HepG2 (cell line): ENCODE results near the gene KRTAP9-2. TPM values are rescaled to one million over a fixed set of nuclear protein-coding genes. Genes with fewer than 3 reads are reported as not detected.

Experiments
- ATAC-seq: fragments of 200-7000 bp; cut with Tn5 transposase; 3 replicates; pipeline ENCODE4 v1.9.1; 2020; ENCODE audit warnings: mild to moderate bottlenecking, moderate library complexity
- BruUV-seq: library from RNA; stranded (reverse); fragments of 400-500 nt; replicated peaks from 2 replicates; lab custom pipeline; 2021; lab: Mats Ljungman, UMichigan
- CTCF ChIA-PET: fragments of 300-600 bp; formaldehyde crosslinking; extraction: SDS; loops from one replicate; lab custom pipeline; 2021; ENCODE audit warnings: low total read pairs, inconsistent platforms, low intra/inter-chr PET ratio; lab: Yijun Ruan, JAX
- POLR2A ChIA-PET: fragments of 350-600 bp; sonication (Branson Sonifier 250); formaldehyde crosslinking; loops from one replicate; lab custom pipeline; 2020; ENCODE audit warnings: antibody characterized with exemption, inconsistent platforms; lab: Yijun Ruan, JAX
- DNase-seq: peaks from one replicate; pipeline ENCODE4 v3.0.0-alpha.2; 2015; ENCODE audit warnings: low spot score
- FAIRE-seq: peaks from 3 replicates; lab custom pipeline; 2011; peaks lifted over from hg19 to GRCh38; lab: Jason Lieb, UNC
- H2AFZ ChIP-seq: one replicate; pipeline ENCODE4 v1.6.1; 2011; ENCODE audit warnings: low read length, inconsistent platforms
- H3K27ac ChIP-seq: fragments of 300-600 bp; 3 replicates; pipeline ENCODE4 v1.8.0; 2011; ENCODE audit warnings: mixed run types, mild to moderate bottlenecking, mixed read lengths, low read length, inconsistent platforms; ENCODE audit not compliant: insufficient read depth; ENCODE audit errors: extremely low read length
- H3K27me3 ChIP-seq, 2 experiments: fragments of 200-600 bp in 1 of 2; 2 replicates in 1 of 2; 3 replicates in 1 of 2; pipeline versions ENCODE4 v1.6.0 to v1.8.0; 2011; ENCODE audit warnings: low read length in 2 of 2, mild to moderate bottlenecking in 2 of 2, moderate library complexity in 2 of 2, inconsistent platforms in 1 of 2; ENCODE audit not compliant: insufficient read depth in 2 of 2, control insufficient read depth in 1 of 2
- H3K36me3 ChIP-seq, 2 experiments: fragments of 200-600 bp in 1 of 2; replicated peaks in 1 of 2; 2 replicates in 1 of 2; 3 replicates in 1 of 2; pipeline versions ENCODE4 v1.5.1 to v1.8.0; 2011; ENCODE audit warnings: low read length in 2 of 2, inconsistent platforms in 1 of 2; ENCODE audit not compliant: insufficient read depth in 2 of 2, control insufficient read depth in 1 of 2
- H3K4me1 ChIP-seq: 2 replicates; pipeline ENCODE4 v1.5.1; 2012; ENCODE audit warnings: low read length, inconsistent platforms; ENCODE audit not compliant: insufficient read depth
- H3K4me2 ChIP-seq: 2 replicates; pipeline ENCODE4 v1.6.0; 2011; ENCODE audit warnings: low read depth, low read length, inconsistent platforms
- H3K4me3 ChIP-seq, 3 experiments: fragments of 200-600 bp in 1 of 3; sonication (generic), shearing (Covaris generic) in 1 of 3; replicated peaks in 1 of 3; 2 replicates each; pipeline ENCODE4 v1.5.1; 2011 to 2016; ENCODE audit warnings: low read length in 3 of 3, inconsistent platforms in 2 of 3, low read depth in 2 of 3, mild to moderate bottlenecking in 2 of 3, control low read depth in 1 of 3, mixed read lengths in 1 of 3; ENCODE audit not compliant: insufficient read depth in 1 of 3
- H3K79me2 ChIP-seq: one replicate; pipeline ENCODE4 v1.6.1; 2011; ENCODE audit warnings: low read length, inconsistent platforms; ENCODE audit not compliant: insufficient read depth
- H3K9ac ChIP-seq: 2 replicates; pipeline ENCODE4 v1.6.0; 2011; ENCODE audit warnings: mild to moderate bottlenecking, low read depth, low read length, inconsistent platforms; ENCODE audit not compliant: insufficient read depth
- H3K9me3 ChIP-seq: 2 replicates; pipeline ENCODE4 v1.5.1; 2012; ENCODE audit warnings: mild to moderate bottlenecking, low read length
- H4K20me1 ChIP-seq: 2 replicates; pipeline ENCODE4 v1.6.0; 2011; ENCODE audit warnings: inconsistent platforms, mild to moderate bottlenecking, low read length, moderate library complexity; ENCODE audit not compliant: insufficient read depth
- ATF7-NPFF ChIP-seq: sonication (generic); formaldehyde crosslinking; IDR thresholded peaks from 2 replicates; pipeline ENCODE4 v1.8.1; 2023; ENCODE audit warnings: mild to moderate bottlenecking, low read depth, missing genetic modification reagents, moderate library complexity
- DBP ChIP-seq: sonication (generic); formaldehyde crosslinking; IDR thresholded peaks from 2 replicates; pipeline ENCODE4 v1.4.0; 2020; ENCODE audit warnings: missing genetic modification reagents; ENCODE audit errors: not compliant biosample characterization
- FOXO1 ChIP-seq: sonication (generic); formaldehyde crosslinking; IDR thresholded peaks from 2 replicates; pipeline ENCODE4 v1.4.0; 2020; ENCODE audit warnings: missing genetic modification reagents
- KLF9 ChIP-seq: IDR thresholded peaks from 2 replicates; pipeline ENCODE4 v1.6.1; 2016; ENCODE audit warnings: low read depth
- NKX3-1 ChIP-seq: sonication (generic); formaldehyde crosslinking; IDR thresholded peaks from 2 replicates; pipeline ENCODE4 v1.5.0; 2020; ENCODE audit warnings: missing genetic modification reagents
- SMAD3 ChIP-seq: sonication (generic); formaldehyde crosslinking; IDR thresholded peaks from 2 replicates; pipeline ENCODE4 v1.4.0; 2020; ENCODE audit warnings: missing genetic modification reagents
- SRSF4 ChIP-seq: fragments of 200-400 bp; formaldehyde crosslinking; IDR thresholded peaks from one replicate; pipeline ENCODE4 v1.6.1; 2018; ENCODE audit warnings: mild to moderate bottlenecking, low read depth, low read length, moderate library complexity; ENCODE audit not compliant: poor library complexity, severe bottlenecking
- ZFP36L1 ChIP-seq: sonication (generic); formaldehyde crosslinking; IDR thresholded peaks from 2 replicates; pipeline ENCODE4 v1.8.0; 2022; ENCODE audit warnings: mild to moderate bottlenecking, missing genetic modification reagents, moderate library complexity
- ZNF367 ChIP-seq: sonication (generic); formaldehyde crosslinking; IDR thresholded peaks from 2 replicates; pipeline ENCODE4 v1.4.0; 2020; ENCODE audit warnings: missing genetic modification reagents, borderline replicate concordance
- ZNF430 ChIP-seq: sonication (generic); formaldehyde crosslinking; IDR thresholded peaks from 2 replicates; pipeline ENCODE4 v1.9.0; 2021; ENCODE audit warnings: mild to moderate bottlenecking, missing genetic modification reagents
- ZNF770 ChIP-seq: sonication (generic); formaldehyde crosslinking; IDR thresholded peaks from 2 replicates; pipeline ENCODE4 v1.5.0; 2020; ENCODE audit warnings: mild to moderate bottlenecking, missing genetic modification reagents
- ZSCAN9 ChIP-seq: IDR thresholded peaks from 2 replicates; pipeline ENCODE4 v1.6.1; 2016; ENCODE audit warnings: borderline replicate concordance
- WGBS: methylation state at CpG from one replicate; pipeline ENCODE4 v1.1.6; 2017; ENCODE audit warnings: low lambda C conversion rate; 5-methylcytosine and 5-hydroxymethylcytosine counted together
- in situ Hi-C: cut with HindIII; loops from 2 replicates; pipeline ENCODE4 v1.10.0; 2017; ENCODE audit warnings: low pct_unique_long_range_greater_than_20kb; ENCODE audit not compliant: extremely low pct_ligation_motif_present
- intact Hi-C: fragments of 100-400 bp; cut with micrococcal nuclease; formaldehyde crosslinking; loops from one replicate; pipeline ENCODE4 v1.10.0; 2022; ENCODE audit not compliant: unreplicated experiment
- polyA plus RNA-seq, 8 experiments: library from polyadenylated mRNA; depleted of rRNA in 3 of 8; stranded (reverse) in 7 of 8; unstranded in 1 of 8; fragments of >200 nt; fragmentation: Illumina TruSeq in 4 of 8; extraction: Trizol in 4 of 8; gene quantifications; 2 replicates each; pipeline versions ENCODE4 v1.2.1 to v1.2.3, GENCODE V29; 2011 to 2016; ENCODE audit warnings: low read depth in 4 of 8, missing spikeins in 1 of 8, mixed read lengths in 1 of 8; ENCODE audit not compliant: insufficient read depth in 1 of 8
- total RNA-seq, 5 experiments: library from RNA; depleted of rRNA; stranded (reverse); fragments of >200 nt; fragmentation: Illumina TruSeq; extraction: Trizol; gene quantifications; 2 replicates each; pipeline ENCODE4 v1.2.3, GENCODE V29; 2016; ENCODE audit warnings: low read depth in 1 of 5
- TF ChIP-seq, protein P1 (sequence below): sonication (generic); formaldehyde crosslinking; IDR thresholded peaks from 2 replicates; pipeline ENCODE4 v1.5.1; 2020; ENCODE audit warnings: mild to moderate bottlenecking, missing genetic modification reagents, borderline replicate concordance

KRTAP9-2 gene
- total and polyA plus RNA-seq, 2 of the 13 experiments (the other 11 are each of a cell fraction or from before 2014, with no cell fraction given), result not detected

DNA sequence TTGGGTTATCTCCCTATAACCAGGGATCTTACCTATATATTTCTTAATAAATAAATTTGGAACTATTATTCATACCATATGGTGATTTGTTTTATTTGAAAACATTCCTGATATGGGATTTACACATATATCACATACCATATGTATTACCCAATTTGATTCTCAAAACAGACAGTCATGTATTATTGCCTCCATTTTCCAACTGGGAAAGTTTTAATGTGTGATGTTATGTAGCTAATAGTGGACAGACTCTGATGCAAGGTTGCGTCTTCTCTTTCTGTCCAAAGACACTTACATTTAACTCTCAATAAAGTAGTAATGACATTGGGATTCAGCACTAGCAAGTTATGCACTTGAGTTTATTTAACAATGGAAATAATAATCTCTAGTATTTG, 29.8 kb downstream of the KRTAP9-2 start:
- WGBS, result 64% methylated on average over 1 of the region's 1 CpG
- Histone ChIP-seq H3K9ac (no peak overlapping the region), H3K4me3 (no peak overlapping the region), H3K79me2 (no peaks in the 10 kb centered on the region), H4K20me1 (no peaks in the 10 kb centered on the region), H3K27ac (no peak overlapping the region), H3K36me3 (no peaks in the 10 kb centered on the region), H2AFZ (no peak overlapping the region), H3K4me2 (no peak overlapping the region), H3K9me3 (no peaks in the 10 kb centered on the region), H3K4me1 (no peaks in the 10 kb centered on the region), H3K27me3 (peaks cover 0 to 8% of the 10 kb centered on the region in 2 experiments; a peak in 2 of 5 replicates)
- TF ChIP-seq KLF9 (CRISPR knock-in tag) (no peak), NKX3-1 (CRISPR knock-in tag) (no peak), ZSCAN9 (CRISPR knock-in tag) (no peak), SRSF4 (no peak), ZNF367 (CRISPR knock-in tag) (no peak), DBP (no peak), FOXO1 (CRISPR knock-in tag) (no peak), ZNF430 (CRISPR knock-in tag) (no peak), SMAD3 (CRISPR knock-in tag) (no peak), ZNF770 (CRISPR knock-in tag) (no peak), ZFP36L1 (no peak), ATF7-NPFF (CRISPR knock-in tag) (no peak)
- TF ChIP-seq, protein P1, sequence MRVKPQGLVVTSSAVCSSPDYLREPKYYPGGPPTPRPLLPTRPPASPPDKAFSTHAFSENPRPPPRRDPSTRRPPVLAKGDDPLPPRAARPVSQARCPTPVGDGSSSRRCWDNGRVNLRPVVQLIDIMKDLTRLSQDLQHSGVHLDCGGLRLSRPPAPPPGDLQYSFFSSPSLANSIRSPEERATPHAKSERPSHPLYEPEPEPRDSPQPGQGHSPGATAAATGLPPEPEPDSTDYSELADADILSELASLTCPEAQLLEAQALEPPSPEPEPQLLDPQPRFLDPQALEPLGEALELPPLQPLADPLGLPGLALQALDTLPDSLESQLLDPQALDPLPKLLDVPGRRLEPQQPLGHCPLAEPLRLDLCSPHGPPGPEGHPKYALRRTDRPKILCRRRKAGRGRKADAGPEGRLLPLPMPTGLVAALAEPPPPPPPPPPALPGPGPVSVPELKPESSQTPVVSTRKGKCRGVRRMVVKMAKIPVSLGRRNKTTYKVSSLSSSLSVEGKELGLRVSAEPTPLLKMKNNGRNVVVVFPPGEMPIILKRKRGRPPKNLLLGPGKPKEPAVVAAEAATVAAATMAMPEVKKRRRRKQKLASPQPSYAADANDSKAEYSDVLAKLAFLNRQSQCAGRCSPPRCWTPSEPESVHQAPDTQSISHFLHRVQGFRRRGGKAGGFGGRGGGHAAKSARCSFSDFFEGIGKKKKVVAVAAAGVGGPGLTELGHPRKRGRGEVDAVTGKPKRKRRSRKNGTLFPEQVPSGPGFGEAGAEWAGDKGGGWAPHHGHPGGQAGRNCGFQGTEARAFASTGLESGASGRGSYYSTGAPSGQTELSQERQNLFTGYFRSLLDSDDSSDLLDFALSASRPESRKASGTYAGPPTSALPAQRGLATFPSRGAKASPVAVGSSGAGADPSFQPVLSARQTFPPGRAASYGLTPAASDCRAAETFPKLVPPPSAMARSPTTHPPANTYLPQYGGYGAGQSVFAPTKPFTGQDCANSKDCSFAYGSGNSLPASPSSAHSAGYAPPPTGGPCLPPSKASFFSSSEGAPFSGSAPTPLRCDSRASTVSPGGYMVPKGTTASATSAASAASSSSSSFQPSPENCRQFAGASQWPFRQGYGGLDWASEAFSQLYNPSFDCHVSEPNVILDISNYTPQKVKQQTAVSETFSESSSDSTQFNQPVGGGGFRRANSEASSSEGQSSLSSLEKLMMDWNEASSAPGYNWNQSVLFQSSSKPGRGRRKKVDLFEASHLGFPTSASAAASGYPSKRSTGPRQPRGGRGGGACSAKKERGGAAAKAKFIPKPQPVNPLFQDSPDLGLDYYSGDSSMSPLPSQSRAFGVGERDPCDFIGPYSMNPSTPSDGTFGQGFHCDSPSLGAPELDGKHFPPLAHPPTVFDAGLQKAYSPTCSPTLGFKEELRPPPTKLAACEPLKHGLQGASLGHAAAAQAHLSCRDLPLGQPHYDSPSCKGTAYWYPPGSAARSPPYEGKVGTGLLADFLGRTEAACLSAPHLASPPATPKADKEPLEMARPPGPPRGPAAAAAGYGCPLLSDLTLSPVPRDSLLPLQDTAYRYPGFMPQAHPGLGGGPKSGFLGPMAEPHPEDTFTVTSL (CRISPR knock-in tag), result no peak
- ATAC-seq (no peak), DNase-seq (no peak), FAIRE-seq (no peak)
- in situ Hi-C loops, result no loop called here
- ChIA-PET CTCF (no interaction called here), POLR2A (no interaction called here)
- BruUV-seq, result no TSS peak
- intact Hi-C loops, result no loop called here
